AG04450 (cell line): Measurements from ENCODE around the gene DRG1. TPM values are rescaled to one million over a fixed set of nuclear protein-coding genes. Genes with fewer than 3 reads are reported as not detected.
"Not testable (repeated sequence)": the region's sequence is repeated elsewhere in the genome, so short reads cannot be mapped to it uniquely, and the experiment has no call there.

ENCODE experiments used
- CTCF ChIA-PET: fragments of 300-600, 350-600 bp; formaldehyde crosslinking; extraction: SDS; loops from one replicate; lab custom pipeline; 2022; ENCODE audit warnings: antibody characterized with exemption, inconsistent platforms; lab: Charles Lee
- POLR2A ChIA-PET: fragments of 350-600 bp; formaldehyde crosslinking; extraction: SDS; loops from one replicate; lab custom pipeline; 2021; ENCODE audit warnings: antibody characterized with exemption, inconsistent platforms; lab: Yijun Ruan, JAX
- DNase-seq: peaks from one replicate; pipeline ENCODE4 v3.0.0-alpha.2; 2011; ENCODE audit warnings: low read depth, low spot score
- H3K27ac ChIP-seq: one replicate; pipeline ENCODE4 v1.5.1; 2012; ENCODE audit warnings: low read depth, low read length, control low read depth
- H3K27me3 ChIP-seq: one replicate; pipeline ENCODE4 v1.6.0; 2012; ENCODE audit warnings: low read length; ENCODE audit not compliant: control insufficient read depth, insufficient read depth
- H3K4me3 ChIP-seq: 2 replicates; pipeline ENCODE4 v1.5.1; 2011; ENCODE audit warnings: mild to moderate bottlenecking, low read depth, low read length, control low read depth
- H3K9me3 ChIP-seq: 2 replicates; pipeline ENCODE4 v1.5.1; 2012; ENCODE audit warnings: low read length; ENCODE audit not compliant: control insufficient read depth, insufficient read depth
- CTCF ChIP-seq: IDR thresholded peaks from 2 replicates; pipeline ENCODE4 v1.5.1; 2011; ENCODE audit warnings: low read depth, low read length, control low read depth, inconsistent platforms
- polyA plus RNA-seq: library from polyadenylated mRNA; depleted of rRNA; stranded (reverse); fragments of >200 nt; gene quantifications from 2 replicates; pipeline ENCODE4 v1.2.3, GENCODE V29; 2011; rRNA removed
- small RNA-seq: library from RNA; depleted of rRNA; stranded (forward); fragments of <200 nt; gene quantifications from one replicate; pipeline ENCODE3, GENCODE V24; 2012; ENCODE audit warnings: low read depth; ENCODE audit not compliant: insufficient read length

DRG1 gene
- polyA plus RNA-seq, 1 experiment, result 108 TPM

- no peak overlapping the region for H3K4me3 ChIP-seq
- no peak overlapping the region for H3K27ac ChIP-seq
- no peak for TF ChIP-seq CTCF
- no peak for DNase-seq
- H3K27me3 ChIP-seq, result no peaks in the 10 kb centered on the region
- H3K9me3 ChIP-seq, result no peaks in the 10 kb centered on the region
- CTCF ChIA-PET, result no interaction called here
- POLR2A ChIA-PET, result no interaction called here
These were observed 81.7 kb downstream of the DRG1 start for GRCh38 chr22:31481129-31481528.

GRCh38 chr22:31482470-31482869 lies 83.1 kb downstream of the DRG1 start:
- DNase-seq, H3K9me3 ChIP-seq, H3K27me3 ChIP-seq, H3K4me3 ChIP-seq, POLR2A ChIA-PET, CTCF ChIA-PET, H3K27ac ChIP-seq: not testable (repeated sequence)

Small RNA genes within 50 kb of the gene (small RNA-seq; reads per million reads assigned to genes)
- not detected for gene RNU6-28P
- gene RNU6-338P, result not detected

Other genes starting within 250 kb of the DRG1 start
- gene RNF185, start 239.4 kb upstream of the DRG1 start, polyA plus RNA-seq, result 57.3 and 59.4 TPM in 2 replicates
- 5.0 and 9.0 TPM in 2 replicates for gene LIMK2, start 187.3 kb upstream of the DRG1 start, polyA plus RNA-seq
- 23.3 and 23.8 TPM in 2 replicates for gene PIK3IP1, start 107.1 kb upstream of the DRG1 start, polyA plus RNA-seq
- 9.9 and 13.3 TPM in 2 replicates for gene PATZ1, start 53.3 kb upstream of the DRG1 start, polyA plus RNA-seq
- gene EIF4ENIF1, start 90.2 kb downstream of the DRG1 start, polyA plus RNA-seq, result 21.0 and 21.4 TPM in 2 replicates
- gene SFI1, start 96.9 kb downstream of the DRG1 start, polyA plus RNA-seq, result 4.0 and 4.1 TPM in 2 replicates